NCI-H2107 treated with DMSO at 0.1 percent for 48 hours (cell line): ENCODE results near the gene SENP5.
"Not testable (repeated sequence)": the region's sequence is repeated elsewhere in the genome, so short reads cannot be mapped to it uniquely, and the experiment has no call there.

Experiments used
- DNase-seq: peaks from one replicate; lab custom pipeline; 2025; ENCODE audit not compliant: unreplicated experiment; lab: John Stamatoyannopoulos, UW

SENP5 gene, protein sequence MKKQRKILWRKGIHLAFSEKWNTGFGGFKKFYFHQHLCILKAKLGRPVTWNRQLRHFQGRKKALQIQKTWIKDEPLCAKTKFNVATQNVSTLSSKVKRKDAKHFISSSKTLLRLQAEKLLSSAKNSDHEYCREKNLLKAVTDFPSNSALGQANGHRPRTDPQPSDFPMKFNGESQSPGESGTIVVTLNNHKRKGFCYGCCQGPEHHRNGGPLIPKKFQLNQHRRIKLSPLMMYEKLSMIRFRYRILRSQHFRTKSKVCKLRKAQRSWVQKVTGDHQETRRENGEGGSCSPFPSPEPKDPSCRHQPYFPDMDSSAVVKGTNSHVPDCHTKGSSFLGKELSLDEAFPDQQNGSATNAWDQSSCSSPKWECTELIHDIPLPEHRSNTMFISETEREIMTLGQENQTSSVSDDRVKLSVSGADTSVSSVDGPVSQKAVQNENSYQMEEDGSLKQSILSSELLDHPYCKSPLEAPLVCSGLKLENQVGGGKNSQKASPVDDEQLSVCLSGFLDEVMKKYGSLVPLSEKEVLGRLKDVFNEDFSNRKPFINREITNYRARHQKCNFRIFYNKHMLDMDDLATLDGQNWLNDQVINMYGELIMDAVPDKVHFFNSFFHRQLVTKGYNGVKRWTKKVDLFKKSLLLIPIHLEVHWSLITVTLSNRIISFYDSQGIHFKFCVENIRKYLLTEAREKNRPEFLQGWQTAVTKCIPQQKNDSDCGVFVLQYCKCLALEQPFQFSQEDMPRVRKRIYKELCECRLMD

DNA sequence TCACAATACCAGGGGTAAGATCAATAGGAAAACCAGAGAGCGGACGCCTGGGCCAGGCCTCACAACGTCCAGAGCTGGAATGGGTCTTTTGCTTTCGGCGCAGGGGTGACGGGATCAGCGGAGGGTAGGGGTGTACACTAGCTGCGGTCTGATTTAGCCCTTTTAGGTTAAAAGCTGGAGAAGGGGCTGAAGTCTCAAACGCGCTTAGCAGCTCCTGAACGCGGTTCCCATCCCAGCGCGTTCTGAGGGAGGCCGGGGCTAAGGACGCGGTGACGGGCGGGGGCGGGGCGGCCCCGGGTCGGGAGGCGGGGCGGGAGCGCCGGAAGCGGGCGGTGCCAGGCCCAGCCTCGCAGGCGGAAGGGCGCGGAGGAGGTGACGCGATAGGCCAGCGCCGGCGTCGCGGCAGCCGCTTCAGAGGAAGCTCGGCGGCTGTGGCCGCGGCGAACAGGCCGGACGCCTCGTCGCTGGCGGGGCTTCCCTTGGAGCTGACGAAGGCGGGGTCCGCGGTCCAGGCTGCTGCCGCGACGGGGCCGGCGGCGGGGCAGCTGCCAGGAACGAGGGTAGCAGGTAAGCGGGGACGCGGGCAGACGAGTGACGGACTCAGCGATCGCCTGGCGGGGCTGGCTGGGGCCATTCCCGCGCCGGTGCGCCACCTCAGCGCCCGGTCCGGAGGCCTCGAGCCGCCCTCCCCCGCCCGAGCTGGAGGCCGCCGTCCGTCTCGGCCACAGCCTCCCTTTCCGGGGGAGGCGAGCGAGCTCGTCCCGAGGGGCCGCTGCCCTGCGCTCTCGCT, at the start of gene SENP5:
Gene SENP5 (plus strand): TSS at position 414 of the 790 bp plus-strand sequence. CDS start 17,262 bp downstream, outside the sequence.
- DNase-seq = peak; percentile 95

DNA sequence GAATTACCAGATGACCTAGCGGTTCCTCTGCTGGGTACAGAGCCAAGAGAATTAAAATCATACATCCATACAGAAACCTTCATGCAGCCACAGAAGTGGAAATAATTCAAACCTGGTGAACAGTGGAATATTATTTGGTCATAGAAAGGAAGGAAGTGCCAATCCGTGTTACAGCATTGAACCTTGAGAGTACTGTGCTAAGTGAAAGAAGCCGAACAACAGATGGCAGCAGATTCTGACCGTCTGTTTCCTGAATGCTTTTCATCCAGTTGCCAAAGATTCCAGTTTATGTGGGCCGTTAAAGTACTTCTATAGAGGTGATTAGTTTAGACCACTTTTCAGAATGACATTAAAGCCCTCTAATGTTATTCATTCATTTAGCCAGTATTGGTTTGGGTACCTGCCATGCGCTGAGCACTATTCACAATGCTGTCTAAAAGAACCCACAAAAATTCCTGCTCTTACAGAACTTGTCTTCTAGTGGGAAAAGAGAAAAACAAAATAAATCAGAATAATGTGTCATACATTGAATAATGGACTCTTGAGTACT, 45.8 kb upstream of the SENP5 start:
- DNase-seq = no peak

DNA sequence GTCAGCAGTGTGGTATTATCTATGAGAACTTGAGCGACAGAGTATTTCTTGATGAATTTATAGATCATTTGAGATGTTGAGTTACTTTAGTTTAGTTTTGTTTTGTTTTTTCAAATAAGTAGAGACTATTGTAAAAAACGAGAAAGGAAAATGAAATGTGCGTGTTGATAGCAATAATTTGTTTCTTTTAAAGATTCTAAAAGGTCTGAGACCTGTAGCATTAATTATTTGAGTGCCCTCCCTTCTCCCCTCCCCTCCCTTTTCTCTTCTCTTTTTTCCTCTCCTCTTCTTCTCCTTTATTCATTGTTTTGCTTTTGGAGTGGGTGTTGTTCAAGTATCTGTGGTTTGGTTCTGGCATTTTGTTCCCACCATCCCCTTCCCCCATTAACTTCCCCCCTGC, 38.1 kb upstream of the SENP5 start:
- not testable (repeated sequence) for DNase-seq

DNA sequence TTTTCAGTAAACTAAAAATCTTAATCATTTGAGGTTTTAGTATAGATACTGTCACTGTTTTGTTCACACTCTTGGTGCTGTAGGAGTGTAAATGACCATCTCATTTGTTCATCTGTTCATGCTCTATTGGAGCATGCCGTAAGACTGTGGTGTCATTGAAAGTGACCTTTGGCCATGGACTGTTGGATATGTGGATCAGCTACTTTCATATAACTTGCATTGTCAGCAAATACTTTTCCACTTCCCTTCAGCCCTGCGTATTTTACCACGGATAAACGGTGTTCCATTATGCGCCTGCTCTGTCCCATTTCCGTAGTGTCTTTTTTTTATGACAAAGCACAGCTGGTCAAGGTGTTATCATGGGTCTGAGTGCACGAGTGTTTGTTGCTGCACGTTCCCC, 32.6 kb upstream of the SENP5 start:
- no peak for DNase-seq

DNA sequence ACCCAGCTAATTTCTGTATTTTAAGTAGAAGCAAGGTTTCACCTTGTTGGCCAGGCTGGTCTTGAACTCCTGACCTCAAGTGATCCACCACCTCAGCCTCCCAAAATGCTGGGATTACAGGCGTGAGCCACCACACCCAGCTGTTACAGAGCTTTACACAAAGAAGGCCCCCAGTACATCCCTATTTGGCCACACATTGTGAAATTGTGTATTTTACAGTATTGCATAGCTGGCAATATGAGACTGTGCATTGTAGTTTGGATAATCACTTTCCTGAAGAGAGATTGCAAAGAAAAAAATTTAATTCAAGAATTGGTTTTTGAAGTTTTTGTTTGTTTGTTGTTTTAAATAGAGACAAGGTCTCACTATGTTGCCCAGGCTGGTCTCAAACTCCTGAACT, 31.1 kb upstream of the SENP5 start:
- DNase-seq = not testable (repeated sequence)

- peak; percentile 91 for DNase-seq
Observed at GRCh38 chr3:196837819-196838420, 29.8 kb upstream of the SENP5 start.

GRCh38 chr3:196839351-196839750, 28.4 kb upstream of the SENP5 start:
- DNase-seq = not testable (repeated sequence)

DNA sequence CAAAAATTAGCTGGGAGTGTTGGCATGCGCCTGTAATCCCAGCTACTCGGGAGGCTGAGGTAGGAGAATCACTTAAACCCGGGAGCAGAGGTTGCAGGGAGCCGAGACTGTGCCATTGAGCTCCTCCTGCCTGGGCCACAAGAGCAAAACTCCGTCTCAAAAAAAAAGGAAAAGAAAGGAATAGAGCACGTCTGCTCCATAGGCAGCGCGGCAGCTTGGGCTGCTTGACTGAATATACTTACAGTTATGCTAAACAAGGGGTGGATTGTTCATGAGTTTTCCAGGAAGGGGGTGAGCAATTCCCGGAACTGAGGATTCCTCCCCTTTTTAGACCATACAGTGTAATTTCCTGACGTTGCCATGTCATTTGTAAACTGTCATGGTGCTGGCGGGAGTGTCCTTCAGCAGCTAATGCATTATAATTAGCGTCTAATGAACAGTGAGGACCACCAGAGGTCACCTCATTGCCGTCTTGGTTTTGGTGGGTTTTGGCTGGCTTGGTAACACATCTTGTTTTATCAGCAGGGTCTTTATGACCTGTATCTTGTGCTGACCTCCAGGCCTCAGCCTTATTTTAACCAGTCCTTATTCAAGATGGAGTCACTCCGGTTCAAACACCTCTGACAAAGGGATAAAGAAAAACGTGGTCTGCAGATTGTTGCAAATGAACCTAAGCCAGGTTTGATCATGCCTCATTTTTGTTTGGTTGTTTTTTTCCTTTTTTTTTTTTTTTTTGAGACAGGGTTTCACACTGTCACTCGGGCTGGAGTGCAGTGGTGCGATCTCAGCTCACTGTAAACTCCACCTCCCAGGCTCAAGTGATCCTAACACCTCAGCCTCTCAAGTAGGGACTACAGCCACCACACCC, 24.9 kb upstream of the SENP5 start:
- DNase-seq = no peak

- DNase-seq = no peak
Observed at GRCh38 chr3:196843435-196844110, 24.1 kb upstream of the SENP5 start.

DNA sequence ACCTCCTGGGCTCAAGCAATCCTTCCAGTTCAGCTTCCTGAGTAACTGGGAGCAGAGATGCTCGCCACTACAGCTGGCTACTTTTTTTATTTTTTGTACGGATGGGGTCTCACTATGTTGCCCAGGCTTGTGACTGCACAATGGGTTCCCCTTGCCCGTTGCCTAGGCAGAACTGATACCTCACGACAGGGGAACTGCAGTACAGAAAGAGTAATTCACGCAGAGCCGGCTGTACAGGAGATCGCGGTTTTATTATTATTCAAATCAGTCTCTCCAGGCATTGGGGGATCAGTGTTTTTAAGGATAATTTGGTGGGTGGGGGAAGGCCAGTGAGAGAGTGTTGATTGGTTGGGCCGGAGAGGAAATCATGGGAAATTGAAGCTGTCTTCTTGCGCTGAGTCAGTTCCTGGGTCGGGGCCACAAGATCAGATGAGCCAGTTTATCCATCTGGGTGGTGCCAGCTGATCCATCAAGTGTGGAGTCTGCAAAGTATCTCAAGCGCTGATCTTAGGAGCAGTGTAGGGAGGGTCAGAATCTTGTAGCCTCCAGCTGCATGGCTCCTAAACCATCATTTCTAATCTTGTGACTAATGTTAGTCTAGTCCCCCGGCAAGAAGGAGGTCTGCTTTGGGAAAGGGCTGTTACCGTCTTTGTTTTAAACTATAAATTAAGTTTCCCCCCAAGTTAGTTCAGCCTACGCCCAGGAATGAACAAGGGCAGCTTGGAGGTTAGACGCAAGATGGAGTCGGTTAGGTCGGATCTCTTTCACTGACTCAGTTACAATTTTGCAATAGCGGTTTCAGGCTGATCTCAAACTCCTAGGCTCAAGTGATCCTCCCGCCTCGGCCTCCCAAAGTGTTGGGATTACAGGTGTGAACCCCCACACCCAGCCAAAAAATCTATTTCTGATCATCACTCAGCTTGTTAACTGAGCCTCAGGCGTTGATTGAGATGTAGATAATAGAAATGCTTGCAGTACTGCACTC, 23.2 kb upstream of the SENP5 start:
- DNase-seq = not testable (repeated sequence)

- not testable (repeated sequence) for DNase-seq
Observed at GRCh38 chr3:196848375-196848774, 19.3 kb upstream of the SENP5 start.

- no peak for DNase-seq
Observed at GRCh38 chr3:196849180-196849741, 18.5 kb upstream of the SENP5 start.

GRCh38 chr3:196863000-196863399, 4.7 kb upstream of the SENP5 start:
- not testable (repeated sequence) for DNase-seq

DNA sequence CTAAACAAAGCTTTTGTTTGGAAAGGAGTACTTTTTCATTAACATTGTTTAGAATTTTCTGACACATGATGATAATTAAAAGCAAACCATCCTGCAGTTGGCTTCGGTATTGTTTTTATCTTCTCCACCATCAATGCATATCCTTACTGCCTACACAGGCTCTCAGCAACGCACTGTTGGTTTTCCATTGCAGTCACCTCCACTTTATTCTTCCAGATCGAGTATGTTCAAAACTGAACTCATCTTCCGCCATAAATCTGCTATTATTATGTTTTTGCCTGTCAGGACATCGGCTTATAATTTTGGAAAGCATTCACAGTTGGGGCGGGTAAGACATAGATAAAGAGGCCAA, 589 bp upstream of the SENP5 start:
- no peak for DNase-seq

DNA sequence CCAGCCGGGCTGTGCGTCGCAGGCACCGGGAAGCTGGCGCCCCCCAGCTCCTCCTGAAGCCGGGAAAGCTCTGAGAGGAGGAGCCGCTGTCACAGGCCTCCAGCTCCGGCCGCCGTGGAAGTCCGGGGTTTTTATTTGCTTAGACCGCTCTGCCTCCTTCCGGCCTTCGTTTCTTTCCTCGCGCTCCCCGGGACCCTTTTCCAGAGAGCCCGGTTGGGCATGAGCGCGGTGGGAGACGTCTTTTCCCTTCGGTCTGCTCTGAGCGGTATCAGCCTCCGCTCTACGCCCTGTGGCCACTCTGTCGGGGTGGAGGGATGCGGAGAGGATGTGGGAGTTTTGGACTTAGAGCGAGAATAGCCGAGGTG, 559 bp downstream of the SENP5 start:
- no peak for DNase-seq

DNA sequence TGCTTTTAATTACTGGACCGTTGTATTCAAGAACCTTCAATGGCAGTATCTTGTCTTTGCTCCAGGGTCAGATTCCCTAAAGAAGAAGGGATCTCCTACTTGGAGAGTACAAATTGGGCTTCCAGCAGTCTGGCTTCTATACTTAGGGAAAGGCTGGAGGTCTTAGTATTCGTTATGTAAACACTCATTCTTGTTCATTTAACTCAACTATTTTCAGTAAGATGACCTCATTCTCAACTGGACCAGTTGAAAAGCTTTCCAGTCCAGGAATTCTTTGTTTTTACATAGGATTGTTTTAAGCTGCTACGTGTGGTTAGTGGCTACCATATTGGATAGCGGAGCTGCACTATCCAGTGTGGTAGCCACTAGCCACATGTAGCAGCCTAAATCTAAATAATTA, 4.6 kb downstream of the SENP5 start:
- no peak for DNase-seq

DNA sequence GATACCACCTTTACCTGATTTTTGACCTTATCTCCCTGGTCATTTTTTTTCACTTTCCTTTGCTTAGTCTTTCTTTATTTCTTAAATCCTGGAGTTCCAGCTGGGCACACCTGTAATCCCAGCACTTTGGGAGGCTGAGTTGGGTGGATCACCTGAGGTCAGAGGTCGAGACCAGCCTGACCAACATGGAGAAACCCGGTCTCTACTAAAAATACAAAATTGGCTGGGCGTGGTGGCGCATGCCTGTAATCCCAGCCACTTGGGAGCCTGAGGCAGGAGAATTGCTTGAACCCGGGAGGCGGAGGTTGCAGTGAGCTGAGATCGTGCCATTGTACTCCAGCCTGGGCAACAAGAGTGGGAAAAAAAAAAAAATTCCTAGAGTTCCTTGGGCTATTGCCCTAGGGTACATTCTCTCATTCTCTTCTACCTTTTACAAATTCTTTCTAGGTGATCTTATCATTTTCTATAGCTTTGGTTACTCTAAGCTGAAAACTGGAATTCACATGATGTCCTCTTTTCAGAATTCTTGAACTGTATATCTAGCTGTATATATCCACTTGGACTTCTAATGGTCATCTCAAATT, 6.9 kb downstream of the SENP5 start:
- not testable (repeated sequence) for DNase-seq
